ENCODE measurements around the gene ABR.

Gene ABR

GRCh38 chr17:1146561-1147265, 33.1 kb downstream of the ABR start:
- Histone ChIP-seq H3K9ac (ENCODE audit: low read length) (no peak overlapping the region), H3K9me3 (replicated peaks; ENCODE audit: insufficient read depth, low read length) (no peaks in the 10 kb centered on the region), H3K27me3 (replicated peaks; ENCODE audit: insufficient read depth, low read length) (peaks cover 94% of the 10 kb centered on the region), H3K9me2 (replicated peaks; ENCODE audit: insufficient read depth, low read length) (no peaks in the 10 kb centered on the region), H3K36me3 (replicated peaks; ENCODE audit: insufficient read depth, low read length) (no peaks in the 10 kb centered on the region), H2AFZ (ENCODE audit: low read length) (no peak overlapping the region), H3K27ac (ENCODE audit: low read length) (no peak overlapping the region), H3K4me2 (ENCODE audit: low read depth, low read length) (no peak overlapping the region), H3F3A (ENCODE audit: insufficient read depth, low read length) (no peaks in the 10 kb centered on the region), H3K4me3 (ENCODE audit: low read length) (no peak overlapping the region), H3K4me1 (ENCODE audit: low read length) (no peaks in the 10 kb centered on the region), H4K20me1 (ENCODE audit: insufficient read depth, low read length) (no peaks in the 10 kb centered on the region), H3K79me2 (ENCODE audit: low read length) (no peaks in the 10 kb centered on the region)
- no peak for TF ChIP-seq EZH2phosphoT487 (IDR thresholded peaks at IDR 0.05; ENCODE audit: low read length)
- no peak for DNase-seq

GRCh38 chr17:1145311-1145986, 34.3 kb downstream of the ABR start:
- H3K4me3 ChIP-seq (ENCODE audit: low read length) = no peak overlapping the region
- no peaks in the 10 kb centered on the region for H4K20me1 ChIP-seq (ENCODE audit: insufficient read depth, low read length)
- no peak for DNase-seq
- no peaks in the 10 kb centered on the region for H3K9me2 ChIP-seq (replicated peaks; ENCODE audit: insufficient read depth, low read length)
- H3K79me2 ChIP-seq (ENCODE audit: low read length) = no peaks in the 10 kb centered on the region
- no peak overlapping the region for H3K4me2 ChIP-seq (ENCODE audit: low read depth, low read length)
- H3F3A ChIP-seq (ENCODE audit: insufficient read depth, low read length) = no peaks in the 10 kb centered on the region
- H3K4me1 ChIP-seq (ENCODE audit: low read length) = no peaks in the 10 kb centered on the region
- no peak overlapping the region for H3K9ac ChIP-seq (ENCODE audit: low read length)
- no peaks in the 10 kb centered on the region for H3K9me3 ChIP-seq (replicated peaks; ENCODE audit: insufficient read depth, low read length)
- TF ChIP-seq EZH2phosphoT487 (IDR thresholded peaks at IDR 0.05; ENCODE audit: low read length) = no peak
- TF ChIP-seq EZH2 (optimal IDR thresholded peaks at IDR 0.05; ENCODE audit: low read depth, low read length) = peak; percentile 43
- H3K27ac ChIP-seq (ENCODE audit: low read length) = no peak overlapping the region
- H3K36me3 ChIP-seq (replicated peaks; ENCODE audit: insufficient read depth, low read length) = no peaks in the 10 kb centered on the region
- peaks cover 94% of the 10 kb centered on the region for H3K27me3 ChIP-seq (replicated peaks; ENCODE audit: insufficient read depth, low read length)
- no peak overlapping the region for H2AFZ ChIP-seq (ENCODE audit: low read length)

GRCh38 chr17:1144162-1144561, 35.6 kb downstream of the ABR start:
- Histone ChIP-seq H3K4me3 (ENCODE audit: low read length) (no peak overlapping the region), H3K9me3 (replicated peaks; ENCODE audit: insufficient read depth, low read length) (no peaks in the 10 kb centered on the region), H3K36me3 (replicated peaks; ENCODE audit: insufficient read depth, low read length) (no peaks in the 10 kb centered on the region), H3K27me3 (replicated peaks; ENCODE audit: insufficient read depth, low read length) (peaks cover 93% of the 10 kb centered on the region), H4K20me1 (ENCODE audit: insufficient read depth, low read length) (no peaks in the 10 kb centered on the region), H3F3A (ENCODE audit: insufficient read depth, low read length) (no peaks in the 10 kb centered on the region), H3K9ac (ENCODE audit: low read length) (no peak overlapping the region), H3K79me2 (ENCODE audit: low read length) (no peaks in the 10 kb centered on the region), H3K27ac (ENCODE audit: low read length) (no peak overlapping the region), H3K9me2 (replicated peaks; ENCODE audit: insufficient read depth, low read length) (no peaks in the 10 kb centered on the region), H2AFZ (ENCODE audit: low read length) (no peak overlapping the region), H3K4me2 (ENCODE audit: low read depth, low read length) (no peak overlapping the region), H3K4me1 (ENCODE audit: low read length) (no peaks in the 10 kb centered on the region)
- DNase-seq = no peak
- TF ChIP-seq CTCF (IDR thresholded peaks at IDR 0.05; ENCODE audit: low read length) (no peak), EZH2 (optimal IDR thresholded peaks at IDR 0.05; ENCODE audit: low read depth, low read length) (no peak), EZH2phosphoT487 (IDR thresholded peaks at IDR 0.05; ENCODE audit: low read length) (no peak)

GRCh38 chr17:1143573-1143972, 36.2 kb downstream of the ABR start:
- no peaks in the 10 kb centered on the region for H4K20me1 ChIP-seq (ENCODE audit: insufficient read depth, low read length)
- TF ChIP-seq EZH2phosphoT487 (IDR thresholded peaks at IDR 0.05; ENCODE audit: low read length) (no peak), EZH2 (optimal IDR thresholded peaks at IDR 0.05; ENCODE audit: low read depth, low read length) (no peak), CTCF (IDR thresholded peaks at IDR 0.05; ENCODE audit: low read length) (no peak)
- no peak overlapping the region for H2AFZ ChIP-seq (ENCODE audit: low read length)
- no peaks in the 10 kb centered on the region for H3K79me2 ChIP-seq (ENCODE audit: low read length)
- no peaks in the 10 kb centered on the region for H3K36me3 ChIP-seq (replicated peaks; ENCODE audit: insufficient read depth, low read length)
- H3K9me2 ChIP-seq (replicated peaks; ENCODE audit: insufficient read depth, low read length) = no peaks in the 10 kb centered on the region
- H3K9ac ChIP-seq (ENCODE audit: low read length) = no peak overlapping the region
- no peak overlapping the region for H3K4me3 ChIP-seq (ENCODE audit: low read length)
- H3F3A ChIP-seq (ENCODE audit: insufficient read depth, low read length) = no peaks in the 10 kb centered on the region
- DNase-seq = no peak
- no peak overlapping the region for H3K4me2 ChIP-seq (ENCODE audit: low read depth, low read length)
- H3K27ac ChIP-seq (ENCODE audit: low read length) = no peak overlapping the region
- H3K4me1 ChIP-seq (ENCODE audit: low read length) = no peaks in the 10 kb centered on the region
- H3K27me3 ChIP-seq (replicated peaks; ENCODE audit: insufficient read depth, low read length) = peaks cover 95% of the 10 kb centered on the region
- H3K9me3 ChIP-seq (replicated peaks; ENCODE audit: insufficient read depth, low read length) = no peaks in the 10 kb centered on the region

Data from MM.1S (cell line).